Mesendoderm (in vitro differentiated cells): ENCODE measurements around the gene PRKN.

Source experiments
- DNase-seq: peaks from one replicate; pipeline ENCODE4 v3.0.0; 2013
- H2AK5ac ChIP-seq: 2 replicates; pipeline ENCODE4 v1.6.1; 2013; ENCODE audit warnings: low read length, inconsistent platforms
- H2BK120ac ChIP-seq: 2 replicates; pipeline ENCODE4 v1.6.1; 2013; ENCODE audit warnings: low read depth, mild to moderate bottlenecking, low read length, moderate library complexity, mixed read lengths
- H2BK15ac ChIP-seq: replicated peaks from 2 replicates; pipeline ENCODE4 v1.6.1; 2013; ENCODE audit warnings: low read depth, mild to moderate bottlenecking, moderate library complexity
- H2BK5ac ChIP-seq: 2 replicates; pipeline ENCODE4 v1.6.1; 2013; ENCODE audit warnings: low read length, inconsistent platforms
- H3K18ac ChIP-seq: 2 replicates; pipeline ENCODE4 v1.6.1; 2013; ENCODE audit warnings: mild to moderate bottlenecking, low read length, mixed read lengths
- H3K23ac ChIP-seq: one replicate; pipeline ENCODE4 v1.6.1; 2013; ENCODE audit warnings: low read length
- H3K27ac ChIP-seq: 2 replicates; pipeline ENCODE4 v1.5.1; 2013; ENCODE audit warnings: low read depth, mild to moderate bottlenecking, inconsistent platforms, low read length, moderate library complexity
- H3K27me3 ChIP-seq: 2 replicates; pipeline ENCODE4 v1.6.1; 2013; ENCODE audit warnings: low read length, control low read depth, mild to moderate bottlenecking, inconsistent platforms; ENCODE audit not compliant: insufficient read depth, poor library complexity
- H3K36me3 ChIP-seq: 2 replicates; pipeline ENCODE4 v1.6.1; 2013; ENCODE audit warnings: low read length, inconsistent platforms; ENCODE audit not compliant: control insufficient read depth, insufficient read depth
- H3K4ac ChIP-seq: one replicate; pipeline ENCODE4 v1.6.1; 2013; ENCODE audit warnings: low read depth, mild to moderate bottlenecking, low read length, moderate library complexity
- H3K4me1 ChIP-seq: 2 replicates; pipeline ENCODE4 v1.6.1; 2013; ENCODE audit warnings: low read depth, low read length, inconsistent platforms; ENCODE audit not compliant: control insufficient read depth
- H3K4me2 ChIP-seq: 2 replicates; pipeline ENCODE4 v1.6.1; 2013; ENCODE audit warnings: low read length
- H3K4me3 ChIP-seq: 2 replicates; pipeline ENCODE4 v1.5.1; 2013; ENCODE audit warnings: mild to moderate bottlenecking, low read length
- H3K56ac ChIP-seq: one replicate; pipeline ENCODE4 v1.6.1; 2013; ENCODE audit warnings: low read length
- H3K79me1 ChIP-seq: 2 replicates; pipeline ENCODE4 v1.6.1; 2013; ENCODE audit warnings: low read length, inconsistent platforms
- H3K79me2 ChIP-seq: 2 replicates; pipeline ENCODE4 v1.6.1; 2013; ENCODE audit warnings: mild to moderate bottlenecking, low read length; ENCODE audit not compliant: control insufficient read depth, insufficient read depth
- H3K9ac ChIP-seq: 2 replicates; pipeline ENCODE4 v1.6.1; 2013; ENCODE audit warnings: low read length, inconsistent platforms
- H4K5ac ChIP-seq: one replicate; pipeline ENCODE4 v1.6.1; 2013; ENCODE audit warnings: low read length
- H4K8ac ChIP-seq: one replicate; pipeline ENCODE4 v1.6.1; 2013; ENCODE audit warnings: low read depth, mild to moderate bottlenecking, control low read depth, low read length, moderate library complexity
- WGBS: extraction: QIAGEN DNeasy Blood & Tissue Kit; methylation state at CpG from one replicate; pipeline ENCODE4 v1.1.7; 2013; ENCODE audit warnings: low lambda C conversion rate, missing lambda C conversion rate; ENCODE audit not compliant: insufficient coverage; ENCODE audit errors: extremely low coverage; 5-methylcytosine and 5-hydroxymethylcytosine counted together

The PRKN gene

GRCh38 chr6:162710419-162710818 lies 17.1 kb downstream of the PRKN start:
- H3K27ac ChIP-seq: no peak overlapping the region
- no peak for DNase-seq
- no peak overlapping the region for H3K4me3 ChIP-seq
- H4K8ac ChIP-seq: no peak overlapping the region
- H3K36me3 ChIP-seq: no peaks in the 10 kb centered on the region
- no peak overlapping the region for H2AK5ac ChIP-seq
- no peak overlapping the region for H4K5ac ChIP-seq
- H3K4ac ChIP-seq: no peak overlapping the region
- no peak overlapping the region for H2BK120ac ChIP-seq
- no peak overlapping the region for H2BK5ac ChIP-seq
- no peak overlapping the region for H3K56ac ChIP-seq
- no peaks in the 10 kb centered on the region for H3K27me3 ChIP-seq
- H3K9ac ChIP-seq: no peak overlapping the region
- H3K18ac ChIP-seq: no peak overlapping the region
- no peaks in the 10 kb centered on the region for H3K4me1 ChIP-seq
- no peak overlapping the region for H3K23ac ChIP-seq
- no peaks in the 10 kb centered on the region for H3K79me2 ChIP-seq
- no peak overlapping the region for H3K4me2 ChIP-seq
- WGBS: no CpG with 5 or more reads among the region's 1 CpG
- no peak overlapping the region for H2BK15ac ChIP-seq
- H3K79me1 ChIP-seq: no peaks in the 10 kb centered on the region

GRCh38 chr6:162709431-162709830 lies 18.1 kb downstream of the PRKN start:
- WGBS: no CpG with 5 or more reads among the region's 4 CpGs
- H3K4ac ChIP-seq: no peak overlapping the region

GRCh38 chr6:162708971-162709370 lies 18.6 kb downstream of the PRKN start:
- DNase-seq: no peak
- Histone ChIP-seq H4K5ac (no peak overlapping the region), H3K4ac (no peak overlapping the region), H3K4me1 (no peaks in the 10 kb centered on the region), H3K27ac (no peak overlapping the region), H2BK15ac (no peak overlapping the region), H2BK5ac (no peak overlapping the region), H4K8ac (no peak overlapping the region), H3K27me3 (no peaks in the 10 kb centered on the region), H3K4me2 (no peak overlapping the region), H2BK120ac (no peak overlapping the region), H3K18ac (no peak overlapping the region), H3K9ac (no peak overlapping the region), H3K79me2 (no peaks in the 10 kb centered on the region), H3K79me1 (no peaks in the 10 kb centered on the region), H3K36me3 (no peaks in the 10 kb centered on the region), H3K23ac (no peak overlapping the region), H3K4me3 (no peak overlapping the region), H3K56ac (no peak overlapping the region), H2AK5ac (no peak overlapping the region)
- WGBS: no CpG with 5 or more reads among the region's 6 CpGs

More at GRCh38 chr6:162709431-162709830, 18.1 kb downstream of the PRKN start:
- Histone ChIP-seq H3K4me3 (no peak overlapping the region), H3K4me2 (no peak overlapping the region), H3K9ac (no peak overlapping the region), H3K36me3 (no peaks in the 10 kb centered on the region), H3K23ac (no peak overlapping the region), H3K18ac (no peak overlapping the region), H4K5ac (no peak overlapping the region), H2BK120ac (no peak overlapping the region), H4K8ac (no peak overlapping the region), H2BK15ac (no peak overlapping the region), H2AK5ac (no peak overlapping the region), H3K79me2 (no peaks in the 10 kb centered on the region), H3K27ac (no peak overlapping the region), H3K79me1 (no peaks in the 10 kb centered on the region), H3K4me1 (no peaks in the 10 kb centered on the region), H2BK5ac (no peak overlapping the region), H3K56ac (no peak overlapping the region), H3K27me3 (no peaks in the 10 kb centered on the region)
- no peak for DNase-seq

DNA sequence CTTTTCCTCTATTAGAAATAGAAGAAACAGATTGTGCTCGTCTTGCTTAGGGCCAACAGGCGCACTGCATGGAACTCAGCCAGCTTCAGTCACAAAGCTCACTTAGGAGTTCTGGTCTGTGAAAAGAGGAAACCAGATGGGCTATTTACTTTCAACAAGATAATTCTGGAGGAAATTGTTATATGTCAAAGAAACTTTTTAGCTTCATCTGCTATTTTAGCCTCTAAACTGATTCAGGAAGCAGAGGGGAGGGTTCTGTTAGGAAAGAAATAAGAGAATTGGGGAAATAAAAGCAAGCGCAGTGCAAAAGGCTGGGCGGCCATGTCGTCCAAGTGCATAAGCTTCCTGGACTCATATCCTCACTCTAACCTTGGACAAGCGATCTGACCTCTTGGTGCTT lies 21.3 kb downstream of the PRKN start:
- H3K4me3 ChIP-seq: no peak overlapping the region

DNA sequence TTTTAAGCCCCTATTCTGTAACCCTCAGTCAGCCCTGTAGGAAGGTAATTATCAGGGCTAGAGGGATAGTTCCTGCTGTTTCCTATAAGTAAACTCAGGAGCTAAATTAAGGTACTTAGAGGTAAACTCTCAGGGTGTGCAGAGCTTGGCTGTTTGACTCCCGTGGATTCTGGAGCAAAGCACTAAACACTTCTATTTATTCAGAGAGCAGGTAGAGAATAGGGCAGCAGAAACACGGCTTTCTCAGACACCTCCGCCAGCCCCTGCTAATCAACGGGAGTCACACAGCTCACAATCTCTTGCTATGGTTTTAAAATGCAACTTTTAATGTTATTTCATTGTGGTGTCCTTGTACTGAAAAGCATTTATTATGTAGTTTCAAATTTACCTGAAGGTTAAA lies 21.8 kb downstream of the PRKN start:
- Histone ChIP-seq H2BK15ac (no peak overlapping the region), H3K36me3 (no peaks in the 10 kb centered on the region), H3K18ac (no peak overlapping the region), H3K23ac (no peak overlapping the region), H4K5ac (no peak overlapping the region), H3K27me3 (no peaks in the 10 kb centered on the region), H3K4me3 (no peak overlapping the region), H3K4me1 (no peaks in the 10 kb centered on the region), H3K4ac (no peak overlapping the region), H4K8ac (no peak overlapping the region), H3K79me2 (no peaks in the 10 kb centered on the region), H3K56ac (no peak overlapping the region), H3K9ac (no peak overlapping the region), H2AK5ac (no peak overlapping the region), H3K4me2 (no peak overlapping the region), H3K79me1 (no peaks in the 10 kb centered on the region), H3K27ac (no peak overlapping the region), H2BK5ac (no peak overlapping the region), H2BK120ac (no peak overlapping the region)
- no CpG with 5 or more reads among the region's 4 CpGs for WGBS
- no peak for DNase-seq

More for the DNA sequence above, 21.3 kb downstream of the PRKN start:
- Histone ChIP-seq H3K4me2 (no peak overlapping the region), H3K4ac (no peak overlapping the region), H3K27me3 (no peaks in the 10 kb centered on the region), H3K18ac (no peak overlapping the region), H3K79me1 (no peaks in the 10 kb centered on the region), H4K8ac (no peak overlapping the region), H2BK120ac (no peak overlapping the region), H2AK5ac (no peak overlapping the region), H2BK5ac (no peak overlapping the region), H3K36me3 (no peaks in the 10 kb centered on the region), H3K79me2 (no peaks in the 10 kb centered on the region), H3K56ac (no peak overlapping the region), H3K23ac (no peak overlapping the region), H2BK15ac (no peak overlapping the region), H3K9ac (no peak overlapping the region), H4K5ac (no peak overlapping the region), H3K27ac (no peak overlapping the region), H3K4me1 (no peaks in the 10 kb centered on the region)
- no peak for DNase-seq
- no CpG with 5 or more reads among the region's 6 CpGs for WGBS

- Histone ChIP-seq H3K23ac (no peak overlapping the region), H2BK120ac (no peak overlapping the region), H3K4me1 (no peaks in the 10 kb centered on the region), H3K36me3 (no peaks in the 10 kb centered on the region), H3K56ac (no peak overlapping the region), H3K27ac (no peak overlapping the region), H3K79me1 (no peaks in the 10 kb centered on the region), H4K8ac (no peak overlapping the region), H3K27me3 (no peaks in the 10 kb centered on the region), H3K4me3 (no peak overlapping the region), H4K5ac (no peak overlapping the region), H3K9ac (no peak overlapping the region), H3K18ac (no peak overlapping the region), H2BK5ac (no peak overlapping the region), H3K4me2 (no peak overlapping the region), H3K4ac (no peak overlapping the region), H2AK5ac (no peak overlapping the region), H2BK15ac (no peak overlapping the region), H3K79me2 (no peaks in the 10 kb centered on the region)
- no CpG with 5 or more reads among the region's 4 CpGs for WGBS
- DNase-seq: no peak
Observed at GRCh38 chr6:162704001-162704400, 23.6 kb downstream of the PRKN start.
